MM.1S (cell line): ENCODE results near the gene NID2.

Source experiments
- EZH2 ChIP-seq: fragments of 300-600 bp; sonication (generic); optimal IDR thresholded peaks from 2 replicates; pipeline ENCODE3; 2017; ENCODE audit warnings: low read depth, mild to moderate bottlenecking, antibody characterized with exemption, low read length, mixed read lengths
- TF ChIP-seq, protein P1 (sequence below): fragments of 300-600 bp; sonication (generic); IDR thresholded peaks from 2 replicates; pipeline ENCODE4 v1.5.1; 2016; ENCODE audit warnings: antibody characterized with exemption, low read length, mixed read lengths

DNA sequence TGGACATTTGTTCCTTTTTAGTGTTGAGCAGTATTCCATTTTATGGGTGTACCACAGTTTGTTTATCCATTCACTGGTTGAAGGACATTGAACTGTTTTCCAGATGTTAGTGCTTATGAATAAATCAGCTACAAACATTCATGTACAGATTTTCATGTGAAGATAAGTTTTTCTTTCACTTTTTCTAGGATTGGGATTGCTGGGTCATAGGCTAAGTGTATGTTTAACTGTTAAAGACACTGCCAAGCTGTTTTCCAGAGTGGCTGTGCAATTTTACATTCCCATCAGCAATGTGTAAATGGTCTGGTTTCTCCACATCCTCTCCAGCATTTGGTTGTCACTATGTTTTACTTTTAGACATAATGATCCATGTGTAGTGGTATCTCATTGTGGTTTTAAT lies 14.0 kb upstream of the NID2 start:
- TF ChIP-seq, protein P1, sequence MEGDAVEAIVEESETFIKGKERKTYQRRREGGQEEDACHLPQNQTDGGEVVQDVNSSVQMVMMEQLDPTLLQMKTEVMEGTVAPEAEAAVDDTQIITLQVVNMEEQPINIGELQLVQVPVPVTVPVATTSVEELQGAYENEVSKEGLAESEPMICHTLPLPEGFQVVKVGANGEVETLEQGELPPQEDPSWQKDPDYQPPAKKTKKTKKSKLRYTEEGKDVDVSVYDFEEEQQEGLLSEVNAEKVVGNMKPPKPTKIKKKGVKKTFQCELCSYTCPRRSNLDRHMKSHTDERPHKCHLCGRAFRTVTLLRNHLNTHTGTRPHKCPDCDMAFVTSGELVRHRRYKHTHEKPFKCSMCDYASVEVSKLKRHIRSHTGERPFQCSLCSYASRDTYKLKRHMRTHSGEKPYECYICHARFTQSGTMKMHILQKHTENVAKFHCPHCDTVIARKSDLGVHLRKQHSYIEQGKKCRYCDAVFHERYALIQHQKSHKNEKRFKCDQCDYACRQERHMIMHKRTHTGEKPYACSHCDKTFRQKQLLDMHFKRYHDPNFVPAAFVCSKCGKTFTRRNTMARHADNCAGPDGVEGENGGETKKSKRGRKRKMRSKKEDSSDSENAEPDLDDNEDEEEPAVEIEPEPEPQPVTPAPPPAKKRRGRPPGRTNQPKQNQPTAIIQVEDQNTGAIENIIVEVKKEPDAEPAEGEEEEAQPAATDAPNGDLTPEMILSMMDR, result no peak
- TF ChIP-seq EZH2, result no peak
